Pancreas (tissue), 10 donors: ENCODE results near the gene CR1. TPM values are rescaled to one million over a fixed set of nuclear protein-coding genes. Genes with fewer than 3 reads are reported as not detected.
"Not testable (repeated sequence)": the region's sequence is repeated elsewhere in the genome, so short reads cannot be mapped to it uniquely, and the experiment has no call there.

Experiments used
- ATAC-seq, 4 donors: fragments of 200-7000 bp; cut with Tn5 transposase; one replicate each; pipeline versions ENCODE4 v1.8.0 to v1.9.1; 2020; ENCODE audit warnings: mild to moderate bottlenecking in 4 of 4, moderate library complexity in 4 of 4
- DNase-seq, 6 donors: peaks; one replicate each; pipeline ENCODE4 v3.0.0-alpha.2; 2020
- FAIRE-seq: peaks from 2 replicates; lab custom pipeline; 2012; peaks lifted over from hg19 to GRCh38; lab: Jason Lieb, UNC
- H3K27ac ChIP-seq, 4 donors: fragments of 200-600 bp; sonication (generic); 1 replicate in 3 of 4; 2 replicates in 1 of 4; pipeline versions ENCODE4 v1.5.0 to v1.8.0; 2020
- H3K27me3 ChIP-seq, 4 donors: fragments of 200-600 bp; one replicate each; pipeline ENCODE4 v1.8.0; 2021
- H3K36me3 ChIP-seq, 3 donors: fragments of 200-600 bp; sonication (generic) in 1 of 3; one replicate each; pipeline versions ENCODE4 v1.5.0 to v1.8.0; 2020 to 2021
- H3K4me1 ChIP-seq, 3 donors: fragments of 200-600 bp; one replicate each; pipeline ENCODE4 v1.8.0; 2021
- H3K4me3 ChIP-seq, 4 donors: fragments of 200-600 bp; sonication (generic) in 2 of 4; one replicate each; pipeline versions ENCODE4 v1.5.0 to v1.8.0; 2020 to 2021
- H3K9me3 ChIP-seq, 4 donors: fragments of 200-600 bp; one replicate each; pipeline ENCODE4 v1.8.0; 2021
- CTCF ChIP-seq, 4 donors: fragments of 200-600 bp; sonication (generic) in 3 of 4; IDR thresholded peaks; one replicate each; pipeline versions ENCODE4 v1.5.0 to v1.8.0; 2021; ENCODE audit warnings: antibody characterized with exemption in 4 of 4
- WGBS, 2 donors: extraction: QIAGEN DNeasy Blood & Tissue Kit; methylation state at CpG; one replicate each; pipeline ENCODE4 v1.1.7; 2013; 5-methylcytosine and 5-hydroxymethylcytosine counted together
- intact Hi-C, 3 donors: fragments of 100-400 bp; cut with DNase I; formaldehyde crosslinking; loops; one replicate each; pipeline versions ENCODE4 v1.11.1 to v1.14.2; 2022
- polyA plus RNA-seq, 2 donors: library from polyadenylated mRNA; stranded (reverse); fragments of 200-250 nt; gene quantifications; one replicate each; pipeline ENCODE4 v1.2.3, GENCODE V29; 2013
- total RNA-seq, 6 donors: library from RNA; stranded (reverse); fragmentation: NEBNext Ultra II Directional in 4 of 6; extraction: Animal tissue kit (Norgen Biotek cat#: 25700) in 4 of 6; gene quantifications; one replicate each; pipeline versions ENCODE4 v1.2.1 to v1.2.4, GENCODE V29; 2021 to 2023
- donor health status: healthy with polysubstance abuse.
- donor health status: DM: no; HTN: no; CAD: no; lungs with moderate emphysema.
- donor health status: DM: no; HTN: no; CAD: no.
- donor health status: control.
- donor health status: control.
- donor health status: Bipolar disorder and iron deficiency.
- donor health status: DM: yes; HTN: yes; CAD: no.
- donor health status: DM: no; HTN: no; CAD: no.
- donor health status: DM: no; HTN: no; CAD: no.
- donor health status: DM: yes; HTN: yes; CAD: no.

The CR1 gene
- total and polyA plus RNA-seq, 8 donors: 0.05 to 4.7 (median 0.29) TPM

GRCh38 chr1:207581496-207582153, 85.7 kb downstream of the CR1 start:
- Histone ChIP-seq H3K36me3 (no peaks in the 10 kb centered on the region), H3K27me3 (no peaks in the 10 kb centered on the region), H3K27ac (no peak overlapping the region), H3K9me3 (no peaks in the 10 kb centered on the region), H3K4me3 (no peak overlapping the region), H3K4me1 (no peaks in the 10 kb centered on the region)
- FAIRE-seq: no peak
- TF ChIP-seq CTCF (IDR thresholded peaks at IDR 0.05): no peak
- no peak for ATAC-seq
- intact Hi-C loops: no loop called here
- no peak for DNase-seq
- 56 to 61% methylated on average over 8 of the region's 8 CpGs for WGBS, 2 donors

GRCh38 chr1:207589506-207589905, 93.5 kb downstream of the CR1 start:
- H3K4me1 ChIP-seq, intact Hi-C loops, H3K27me3 ChIP-seq, H3K27ac ChIP-seq, H3K4me3 ChIP-seq, FAIRE-seq, ATAC-seq, H3K36me3 ChIP-seq, H3K9me3 ChIP-seq, DNase-seq: not testable (repeated sequence)
- 72 to 89% methylated on average over 4 of the region's 4 CpGs for WGBS, 2 donors

GRCh38 chr1:207591205-207591604, 95.2 kb downstream of the CR1 start:
- 71 to 78% methylated on average over 5 of the region's 5 CpGs for WGBS, 2 donors
- ATAC-seq, H3K27me3 ChIP-seq, FAIRE-seq, H3K9me3 ChIP-seq, DNase-seq, H3K4me3 ChIP-seq, H3K36me3 ChIP-seq, H3K27ac ChIP-seq, intact Hi-C loops, H3K4me1 ChIP-seq: not testable (repeated sequence)

- intact Hi-C loops, H3K9me3 ChIP-seq, H3K27ac ChIP-seq, FAIRE-seq, DNase-seq, H3K4me1 ChIP-seq, H3K27me3 ChIP-seq, ATAC-seq, H3K36me3 ChIP-seq, H3K4me3 ChIP-seq: not testable (repeated sequence)
- WGBS, 2 donors: 81% methylated on average over 4 of the region's 4 CpGs
Observed at GRCh38 chr1:207594095-207594494, 98.1 kb downstream of the CR1 start.

- no peaks in the 10 kb centered on the region for H3K27me3 ChIP-seq
- no peak for FAIRE-seq
- no peak for ATAC-seq
- no peak for TF ChIP-seq CTCF (IDR thresholded peaks at IDR 0.05)
- H3K36me3 ChIP-seq: no peaks in the 10 kb centered on the region
- intact Hi-C loops: no loop called here
- no peak overlapping the region for H3K4me3 ChIP-seq
- DNase-seq: no peak
- no peaks in the 10 kb centered on the region for H3K9me3 ChIP-seq
- no peaks in the 10 kb centered on the region for H3K4me1 ChIP-seq
- WGBS, 2 donors: 47 to 56% methylated on average over 6 of the region's 6 CpGs
- no peak overlapping the region for H3K27ac ChIP-seq
Observed at GRCh38 chr1:207603777-207604176, 107.8 kb downstream of the CR1 start.

- H3K36me3 ChIP-seq: no peaks in the 10 kb centered on the region
- H3K4me1 ChIP-seq: no peaks in the 10 kb centered on the region
- WGBS, 2 donors: 88 to 89% methylated on average over 7 of the region's 7 CpGs
- no peak overlapping the region for H3K4me3 ChIP-seq
- DNase-seq (no peak), FAIRE-seq (no peak), ATAC-seq (no peak)
- no peak for TF ChIP-seq CTCF (IDR thresholded peaks at IDR 0.05)
- H3K9me3 ChIP-seq: no peaks in the 10 kb centered on the region
- no peaks in the 10 kb centered on the region for H3K27me3 ChIP-seq
- H3K27ac ChIP-seq: no peak overlapping the region
- intact Hi-C loops: no loop called here
Observed at GRCh38 chr1:207605444-207606361, 109.7 kb downstream of the CR1 start.
